ENCODE results near the gene CDHR3.

The CDHR3 gene

GRCh38 chr7:105945848-105946247 lies 17.2 kb upstream of the CDHR3 start:
- Histone ChIP-seq H3K4me1 (ENCODE audit: control insufficient read depth in 2 of 2, insufficient read depth in 1 of 2, low read depth in 1 of 2, low read length in 2 of 2) (no peaks in the 10 kb centered on the region), H3K79me1 (ENCODE audit: low read depth, low read length) (peaks cover 1% of the 10 kb centered on the region), H3K27ac (replicated peaks; ENCODE audit: low read length) (no peak overlapping the region), H2BK5ac (ENCODE audit: low read length) (no peak overlapping the region), H3K14ac (ENCODE audit: low read length) (no peak overlapping the region), H3K9me3 (replicated peaks in 1 of 2; ENCODE audit: control insufficient read depth in 2 of 2, insufficient read depth in 1 of 2, low read depth in 1 of 2, low read length in 2 of 2) (no peaks in the 10 kb centered on the region), H2AK5ac (ENCODE audit: low read depth, low read length) (no peak overlapping the region), H2BK12ac (ENCODE audit: low read length) (no peak overlapping the region), H3K4ac (ENCODE audit: low read length) (no peak overlapping the region), H4K8ac (ENCODE audit: low read depth, low read length) (no peak overlapping the region), H3K9ac (ENCODE audit: low read depth, low read length, poor library complexity) (no peak overlapping the region), H3K4me3 (ENCODE audit: low read length in 2 of 2) (no peak overlapping the region), H2AFZ (ENCODE audit: low read length) (no peak overlapping the region), H2BK15ac (ENCODE audit: low read length) (no peak overlapping the region), H2BK120ac (ENCODE audit: low read depth, low read length) (no peak overlapping the region), H3K27me3 (ENCODE audit: control insufficient read depth in 3 of 3, insufficient read depth in 3 of 3, low read depth in 1 of 3, low read length in 3 of 3) (no peaks in the 10 kb centered on the region), H4K91ac (ENCODE audit: low read depth, low read length, poor library complexity) (no peak overlapping the region), H3K4me2 (ENCODE audit: insufficient read depth, low read length, poor library complexity, severe bottlenecking) (no peak overlapping the region), H3K23ac (ENCODE audit: low read depth, low read length, poor library complexity) (no peak overlapping the region), H3K36me3 (replicated peaks in 1 of 2; ENCODE audit: control insufficient read depth in 2 of 2, insufficient read depth in 2 of 2, low read length in 2 of 2) (no peaks in the 10 kb centered on the region), H3K18ac (ENCODE audit: low read length) (no peak overlapping the region)
- WGBS, 2 donors (ENCODE audit: extremely low coverage in 2 of 2, insufficient read length in 2 of 2, insufficient replicate concordance in 1 of 2) = no CpG with 5 or more reads among the region's 9 CpGs
- no peak for DNase-seq (ENCODE audit: low spot score)

GRCh38 chr7:105951597-105951996 lies 11.5 kb upstream of the CDHR3 start:
- no peak overlapping the region for H2BK12ac ChIP-seq (ENCODE audit: low read length)
- H4K91ac ChIP-seq (ENCODE audit: low read depth, low read length, poor library complexity) = no peak overlapping the region
- H3K4me1 ChIP-seq (ENCODE audit: control insufficient read depth in 2 of 2, insufficient read depth in 1 of 2, low read depth in 1 of 2, low read length in 2 of 2) = no peaks in the 10 kb centered on the region

GRCh38 chr7:105952917-105953595 lies 10.0 kb upstream of the CDHR3 start:
- Histone ChIP-seq H2BK15ac (ENCODE audit: low read length) (no peak overlapping the region), H3K4me1 (ENCODE audit: control insufficient read depth in 2 of 2, insufficient read depth in 1 of 2, low read depth in 1 of 2, low read length in 2 of 2) (no peaks in the 10 kb centered on the region), H3K36me3 (replicated peaks in 1 of 2; ENCODE audit: control insufficient read depth in 2 of 2, insufficient read depth in 2 of 2, low read length in 2 of 2) (no peaks in the 10 kb centered on the region), H2BK12ac (ENCODE audit: low read length) (no peak overlapping the region), H3K4ac (ENCODE audit: low read length) (no peak overlapping the region), H3K27ac (replicated peaks; ENCODE audit: low read length) (no peak overlapping the region), H2AFZ (ENCODE audit: low read length) (no peak overlapping the region), H2AK5ac (ENCODE audit: low read depth, low read length) (no peak overlapping the region), H4K91ac (ENCODE audit: low read depth, low read length, poor library complexity) (no peak overlapping the region), H3K9ac (ENCODE audit: low read depth, low read length, poor library complexity) (no peak overlapping the region), H4K8ac (ENCODE audit: low read depth, low read length) (no peak overlapping the region), H2BK120ac (ENCODE audit: low read depth, low read length) (no peak overlapping the region), H3K18ac (ENCODE audit: low read length) (no peak overlapping the region), H2BK5ac (ENCODE audit: low read length) (no peak overlapping the region), H3K23ac (ENCODE audit: low read depth, low read length, poor library complexity) (no peak overlapping the region), H3K4me3 (ENCODE audit: low read length in 2 of 2) (no peak overlapping the region), H3K14ac (ENCODE audit: low read length) (no peak overlapping the region), H3K4me2 (ENCODE audit: insufficient read depth, low read length, poor library complexity, severe bottlenecking) (no peak overlapping the region), H3K9me3 (replicated peaks in 1 of 2; ENCODE audit: control insufficient read depth in 2 of 2, insufficient read depth in 1 of 2, low read depth in 1 of 2, low read length in 2 of 2) (peaks cover 3 to 6% of the 10 kb centered on the region in 2 donors), H3K79me1 (ENCODE audit: low read depth, low read length) (no peaks in the 10 kb centered on the region), H3K27me3 (ENCODE audit: control insufficient read depth in 3 of 3, insufficient read depth in 3 of 3, low read depth in 1 of 3, low read length in 3 of 3) (no peaks in the 10 kb centered on the region)
- DNase-seq (ENCODE audit: low spot score) = no peak
- no CpG with 5 or more reads among the region's 15 CpGs for WGBS, 2 donors (ENCODE audit: extremely low coverage in 2 of 2, insufficient read length in 2 of 2, insufficient replicate concordance in 1 of 2)

More at GRCh38 chr7:105951597-105951996, 11.5 kb upstream of the CDHR3 start:
- H4K8ac ChIP-seq (ENCODE audit: low read depth, low read length) = no peak overlapping the region
- H3K4me2 ChIP-seq (ENCODE audit: insufficient read depth, low read length, poor library complexity, severe bottlenecking) = no peak overlapping the region
- no peak overlapping the region for H2BK120ac ChIP-seq (ENCODE audit: low read depth, low read length)
- no peak overlapping the region for H3K23ac ChIP-seq (ENCODE audit: low read depth, low read length, poor library complexity)
- WGBS, 2 donors (ENCODE audit: extremely low coverage in 2 of 2, insufficient read length in 2 of 2, insufficient replicate concordance in 1 of 2) = no CpG with 5 or more reads among the region's 2 CpGs
- no peak overlapping the region for H2BK15ac ChIP-seq (ENCODE audit: low read length)
- H3K9ac ChIP-seq (ENCODE audit: low read depth, low read length, poor library complexity) = no peak overlapping the region
- no peak overlapping the region for H2AFZ ChIP-seq (ENCODE audit: low read length)
- no peak overlapping the region for H3K4ac ChIP-seq (ENCODE audit: low read length)
- no peak for DNase-seq (ENCODE audit: low spot score)
- no peak overlapping the region for H2BK5ac ChIP-seq (ENCODE audit: low read length)
- no peaks in the 10 kb centered on the region for H3K36me3 ChIP-seq (replicated peaks in 1 of 2; ENCODE audit: control insufficient read depth in 2 of 2, insufficient read depth in 2 of 2, low read length in 2 of 2)
- no peaks in the 10 kb centered on the region for H3K27me3 ChIP-seq (ENCODE audit: control insufficient read depth in 3 of 3, insufficient read depth in 3 of 3, low read depth in 1 of 3, low read length in 3 of 3)
- H3K14ac ChIP-seq (ENCODE audit: low read length) = no peak overlapping the region
- H3K9me3 ChIP-seq (replicated peaks in 1 of 2; ENCODE audit: control insufficient read depth in 2 of 2, insufficient read depth in 1 of 2, low read depth in 1 of 2, low read length in 2 of 2) = peaks cover 3 to 6% of the 10 kb centered on the region in 2 donors
- no peak overlapping the region for H3K18ac ChIP-seq (ENCODE audit: low read length)
- H3K79me1 ChIP-seq (ENCODE audit: low read depth, low read length) = no peaks in the 10 kb centered on the region
- H3K4me3 ChIP-seq (ENCODE audit: low read length in 2 of 2) = no peak overlapping the region
- H2AK5ac ChIP-seq (ENCODE audit: low read depth, low read length) = no peak overlapping the region
- no peak overlapping the region for H3K27ac ChIP-seq (replicated peaks; ENCODE audit: low read length)

- Histone ChIP-seq H2AFZ (ENCODE audit: low read length) (no peak overlapping the region), H3K27me3 (ENCODE audit: control insufficient read depth in 3 of 3, insufficient read depth in 3 of 3, low read depth in 1 of 3, low read length in 3 of 3) (no peaks in the 10 kb centered on the region), H3K4ac (ENCODE audit: low read length) (no peak overlapping the region), H4K8ac (ENCODE audit: low read depth, low read length) (no peak overlapping the region), H2AK5ac (ENCODE audit: low read depth, low read length) (no peak overlapping the region), H2BK5ac (ENCODE audit: low read length) (no peak overlapping the region), H3K27ac (replicated peaks; ENCODE audit: low read length) (no peak overlapping the region), H4K91ac (ENCODE audit: low read depth, low read length, poor library complexity) (no peak overlapping the region), H3K9me3 (replicated peaks in 1 of 2; ENCODE audit: control insufficient read depth in 2 of 2, insufficient read depth in 1 of 2, low read depth in 1 of 2, low read length in 2 of 2) (peaks cover 3 to 6% of the 10 kb centered on the region in 2 donors), H3K4me3 (ENCODE audit: low read length in 2 of 2) (no peak overlapping the region), H3K14ac (ENCODE audit: low read length) (no peak overlapping the region), H3K36me3 (replicated peaks in 1 of 2; ENCODE audit: control insufficient read depth in 2 of 2, insufficient read depth in 2 of 2, low read length in 2 of 2) (no peaks in the 10 kb centered on the region), H3K9ac (ENCODE audit: low read depth, low read length, poor library complexity) (no peak overlapping the region), H2BK12ac (ENCODE audit: low read length) (no peak overlapping the region), H3K79me1 (ENCODE audit: low read depth, low read length) (no peaks in the 10 kb centered on the region), H3K18ac (ENCODE audit: low read length) (no peak overlapping the region), H3K4me2 (ENCODE audit: insufficient read depth, low read length, poor library complexity, severe bottlenecking) (no peak overlapping the region), H3K4me1 (ENCODE audit: control insufficient read depth in 2 of 2, insufficient read depth in 1 of 2, low read depth in 1 of 2, low read length in 2 of 2) (no peaks in the 10 kb centered on the region), H3K23ac (ENCODE audit: low read depth, low read length, poor library complexity) (no peak overlapping the region), H2BK15ac (ENCODE audit: low read length) (no peak overlapping the region), H2BK120ac (ENCODE audit: low read depth, low read length) (no peak overlapping the region)
- DNase-seq (ENCODE audit: low spot score) = no peak
- no CpG with 5 or more reads among the region's 3 CpGs for WGBS, 2 donors (ENCODE audit: extremely low coverage in 2 of 2, insufficient read length in 2 of 2, insufficient replicate concordance in 1 of 2)
Observed at GRCh38 chr7:105954711-105955110, 8.4 kb upstream of the CDHR3 start.
